ENCODE data around the gene LYZL2.
"Not testable (repeated sequence)": the region's sequence is repeated elsewhere in the genome, so short reads cannot be mapped to it uniquely, and the experiment has no call there.

DNA sequence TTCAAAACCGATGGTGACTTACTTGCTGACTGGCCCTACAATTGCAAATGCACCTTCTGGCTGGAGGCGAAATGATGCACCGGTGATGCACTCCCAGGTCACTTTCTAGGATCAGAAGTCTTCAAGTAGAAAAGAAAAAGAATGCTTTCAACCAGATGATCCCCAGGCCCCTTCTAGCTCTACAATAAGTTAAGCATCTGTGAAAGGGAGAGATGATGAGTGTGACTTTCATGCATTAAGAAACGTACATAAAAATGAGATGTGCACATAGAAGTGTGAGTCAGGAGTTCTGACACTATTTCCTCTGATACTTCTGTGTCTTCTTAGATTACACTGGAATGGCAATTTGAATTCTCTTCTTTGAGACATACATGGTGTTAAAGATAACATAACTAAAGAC, 42.8 kb upstream of the LYZL2 start:
- TF ChIP-seq EZH2 (IDR thresholded peaks at IDR 0.05; ENCODE audit: borderline replicate concordance, low read depth, low read length, poor library complexity, severe bottlenecking), result not testable (repeated sequence)
- TF ChIP-seq, protein P1, sequence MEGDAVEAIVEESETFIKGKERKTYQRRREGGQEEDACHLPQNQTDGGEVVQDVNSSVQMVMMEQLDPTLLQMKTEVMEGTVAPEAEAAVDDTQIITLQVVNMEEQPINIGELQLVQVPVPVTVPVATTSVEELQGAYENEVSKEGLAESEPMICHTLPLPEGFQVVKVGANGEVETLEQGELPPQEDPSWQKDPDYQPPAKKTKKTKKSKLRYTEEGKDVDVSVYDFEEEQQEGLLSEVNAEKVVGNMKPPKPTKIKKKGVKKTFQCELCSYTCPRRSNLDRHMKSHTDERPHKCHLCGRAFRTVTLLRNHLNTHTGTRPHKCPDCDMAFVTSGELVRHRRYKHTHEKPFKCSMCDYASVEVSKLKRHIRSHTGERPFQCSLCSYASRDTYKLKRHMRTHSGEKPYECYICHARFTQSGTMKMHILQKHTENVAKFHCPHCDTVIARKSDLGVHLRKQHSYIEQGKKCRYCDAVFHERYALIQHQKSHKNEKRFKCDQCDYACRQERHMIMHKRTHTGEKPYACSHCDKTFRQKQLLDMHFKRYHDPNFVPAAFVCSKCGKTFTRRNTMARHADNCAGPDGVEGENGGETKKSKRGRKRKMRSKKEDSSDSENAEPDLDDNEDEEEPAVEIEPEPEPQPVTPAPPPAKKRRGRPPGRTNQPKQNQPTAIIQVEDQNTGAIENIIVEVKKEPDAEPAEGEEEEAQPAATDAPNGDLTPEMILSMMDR (conservative IDR thresholded peaks at IDR 0.05; ENCODE audit: low read depth, low read length), result not testable (repeated sequence)

All from A673 (cell line).